Measurements from ENCODE around the gene CAND2.
A peak's percentile ranks its signal among the peaks of the same experiment; 100 is the strongest.

Gene CAND2

GRCh38 chr3:12807601-12808359, 11.3 kb downstream of the CAND2 start:
- DNase-seq (ENCODE audit: low read depth) = no peak

GRCh38 chr3:12808587-12808986, 12.1 kb downstream of the CAND2 start:
- DNase-seq (ENCODE audit: low read depth) = no peak

- DNase-seq (ENCODE audit: low read depth) = no peak
These were observed 12.5 kb downstream of the CAND2 start for GRCh38 chr3:12809001-12809400.

- no peak for DNase-seq (ENCODE audit: low read depth)
These were observed 13.0 kb downstream of the CAND2 start for GRCh38 chr3:12809435-12809834.

- peak; percentile 77 for DNase-seq (ENCODE audit: low read depth)
These were observed 13.7 kb downstream of the CAND2 start for GRCh38 chr3:12810013-12810780.

GRCh38 chr3:12810961-12811360, 14.5 kb downstream of the CAND2 start:
- DNase-seq (ENCODE audit: low read depth) = no peak

- no peak for DNase-seq (ENCODE audit: low read depth)
These were observed 16.3 kb downstream of the CAND2 start for GRCh38 chr3:12812812-12813211.

- DNase-seq (ENCODE audit: low read depth) = no peak
These were observed 17.5 kb downstream of the CAND2 start for GRCh38 chr3:12813967-12814366.

- no peak for DNase-seq (ENCODE audit: low read depth)
These were observed 18.6 kb downstream of the CAND2 start for GRCh38 chr3:12815078-12815477.

GRCh38 chr3:12815719-12816118, 19.2 kb downstream of the CAND2 start:
- no peak for DNase-seq (ENCODE audit: low read depth)

- DNase-seq (ENCODE audit: low read depth) = no peak
These were observed 20.3 kb downstream of the CAND2 start for GRCh38 chr3:12816521-12817342.

GRCh38 chr3:12817343-12817710, 20.8 kb downstream of the CAND2 start:
- no peak for DNase-seq (ENCODE audit: low read depth)

GRCh38 chr3:12818273-12818672, 21.8 kb downstream of the CAND2 start:
- no peak for DNase-seq (ENCODE audit: low read depth)

- DNase-seq (ENCODE audit: low read depth) = no peak
These were observed 22.3 kb downstream of the CAND2 start for GRCh38 chr3:12818773-12819172.

- no peak for DNase-seq (ENCODE audit: low read depth)
These were observed 26.4 kb downstream of the CAND2 start for GRCh38 chr3:12822725-12823373.

- no peak for DNase-seq (ENCODE audit: low read depth)
These were observed 27.8 kb downstream of the CAND2 start for GRCh38 chr3:12824299-12824698.

GRCh38 chr3:12825156-12825555, 28.7 kb downstream of the CAND2 start:
- no peak for DNase-seq (ENCODE audit: low read depth)

GRCh38 chr3:12828751-12829150, 32.3 kb downstream of the CAND2 start:
- DNase-seq (ENCODE audit: low read depth) = no peak

GRCh38 chr3:12829404-12829803, 32.9 kb downstream of the CAND2 start:
- no peak for DNase-seq (ENCODE audit: low read depth)

- DNase-seq (ENCODE audit: low read depth) = no peak
These were observed 33.7 kb downstream of the CAND2 start for GRCh38 chr3:12829886-12830784.

GRCh38 chr3:12830785-12831156, 34.3 kb downstream of the CAND2 start:
- no peak for DNase-seq (ENCODE audit: low read depth)

Data from stromal cell of bone marrow (primary cell).